SU-DHL-6 (cell line): ENCODE data around the gene SCN5A.

Source experiments
- H2AFZ ChIP-seq: fragments of 200-600 bp; sonication (generic); 2 replicates; pipeline ENCODE4 v1.6.1; 2014; ENCODE audit warnings: low read depth, mild to moderate bottlenecking, moderate library complexity, mixed read lengths, antibody characterized with exemption, low read length; ENCODE audit not compliant: severe bottlenecking
- H3F3A ChIP-seq: fragments of 200-600 bp; shearing (Covaris generic); 2 replicates; pipeline ENCODE4 v1.6.0; 2016; ENCODE audit warnings: antibody characterized with exemption, mild to moderate bottlenecking; ENCODE audit not compliant: insufficient read depth
- H3K27ac ChIP-seq: fragments of 200-600 bp; sonication (generic); 2 replicates; pipeline ENCODE4 v1.5.1; 2016; ENCODE audit warnings: low read depth, mild to moderate bottlenecking, low read length, moderate library complexity, mixed read lengths
- H3K27me3 ChIP-seq: fragments of 200-600 bp; sonication (generic), shearing (Covaris generic); 2 replicates; pipeline ENCODE4 v1.6.0; 2014; ENCODE audit warnings: mild to moderate bottlenecking, low read length
- H3K36me3 ChIP-seq: fragments of 200-600 bp; sonication (generic); 2 replicates; pipeline ENCODE4 v1.6.1; 2014; ENCODE audit warnings: mild to moderate bottlenecking, low read length, mixed read lengths
- H3K4me2 ChIP-seq: fragments of 300-600, 200-600 bp; shearing (Covaris generic), sonication (generic); 2 replicates; pipeline ENCODE4 v1.6.0; 2014; ENCODE audit warnings: low read length, low read depth, mild to moderate bottlenecking; ENCODE audit not compliant: poor library complexity, severe bottlenecking
- H3K4me3 ChIP-seq: fragments of 200-600 bp; sonication (generic); 2 replicates; pipeline ENCODE4 v1.5.1; 2014; ENCODE audit warnings: antibody characterized with exemption, low read length, mild to moderate bottlenecking, mixed read lengths; ENCODE audit not compliant: insufficient read depth, poor library complexity, severe bottlenecking
- H3K79me2 ChIP-seq: fragments of 200-600 bp; sonication (generic); 2 replicates; pipeline ENCODE4 v1.6.1; 2014; ENCODE audit warnings: mild to moderate bottlenecking, low read length, moderate library complexity; ENCODE audit not compliant: insufficient read depth
- H3K9ac ChIP-seq: fragments of 200-600 bp; sonication (generic); 2 replicates; pipeline ENCODE4 v1.7.0; 2014; ENCODE audit warnings: mild to moderate bottlenecking, low read length
- H3K9me2 ChIP-seq: fragments of 200-600 bp; sonication (generic); replicated peaks from 2 replicates; pipeline ENCODE4 v1.6.1; 2014; ENCODE audit warnings: low read length; ENCODE audit not compliant: insufficient read depth
- H3K9me3 ChIP-seq: fragments of 200-600 bp; sonication (generic); 2 replicates; pipeline ENCODE4 v1.6.1; 2014; ENCODE audit warnings: low read length, mixed read lengths; ENCODE audit not compliant: insufficient read depth
- H4K20me1 ChIP-seq: fragments of 200-600 bp; sonication (generic); 2 replicates; pipeline ENCODE4 v1.6.1; 2014; ENCODE audit warnings: low read depth, mild to moderate bottlenecking, antibody characterized with exemption, low read length, moderate library complexity, mixed read lengths
- EZH2phosphoT487 ChIP-seq: fragments of 200-600 bp; sonication (generic), shearing (Covaris generic); conservative IDR thresholded peaks from 2 replicates; pipeline ENCODE4 v1.6.1; 2018; ENCODE audit warnings: mild to moderate bottlenecking, antibody characterized with exemption, low read length, moderate library complexity, mixed read lengths
- TF ChIP-seq, protein P1 (sequence below): fragments of 200-600 bp; sonication (generic); IDR thresholded peaks from one replicate; pipeline ENCODE4 v1.5.1; 2017; ENCODE audit warnings: antibody characterized with exemption, mild to moderate bottlenecking, low read length, moderate library complexity; ENCODE audit not compliant: insufficient read depth, poor library complexity, severe bottlenecking

Gene SCN5A

DNA sequence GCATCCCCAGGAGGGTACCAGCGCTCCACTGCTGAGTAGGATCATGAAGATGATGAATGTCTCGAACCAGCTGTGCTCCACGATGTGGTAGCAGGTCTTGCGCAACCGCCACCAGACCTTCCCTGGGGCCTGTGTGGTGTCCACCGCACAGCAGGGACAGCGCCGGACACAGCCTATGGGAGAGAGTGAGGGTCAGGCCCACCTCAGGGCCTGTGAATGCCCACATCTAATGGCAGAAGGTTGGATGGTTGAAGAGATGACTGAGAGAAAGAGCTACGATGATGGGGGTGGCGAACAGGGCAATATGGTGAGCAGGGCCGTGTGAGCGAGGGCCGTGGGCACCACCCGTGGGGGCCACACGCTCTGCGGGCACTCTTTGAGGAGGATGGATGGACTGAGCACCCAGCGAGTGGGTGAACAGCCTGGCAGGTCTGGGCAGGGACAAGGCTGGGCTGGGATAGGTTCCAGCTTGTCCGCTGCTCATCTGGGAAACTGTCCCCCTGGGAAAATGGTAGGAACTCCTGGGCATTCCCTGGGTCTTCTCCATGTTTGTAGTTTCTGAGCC is 74.1 kb downstream of the SCN5A start:
- H3K9me3 ChIP-seq, result no peaks in the 10 kb centered on the region
- H3F3A ChIP-seq, result no peaks in the 10 kb centered on the region
- no peaks in the 10 kb centered on the region for H3K36me3 ChIP-seq
- no peaks in the 10 kb centered on the region for H4K20me1 ChIP-seq
- TF ChIP-seq EZH2phosphoT487, result no peak
- TF ChIP-seq, protein P1, sequence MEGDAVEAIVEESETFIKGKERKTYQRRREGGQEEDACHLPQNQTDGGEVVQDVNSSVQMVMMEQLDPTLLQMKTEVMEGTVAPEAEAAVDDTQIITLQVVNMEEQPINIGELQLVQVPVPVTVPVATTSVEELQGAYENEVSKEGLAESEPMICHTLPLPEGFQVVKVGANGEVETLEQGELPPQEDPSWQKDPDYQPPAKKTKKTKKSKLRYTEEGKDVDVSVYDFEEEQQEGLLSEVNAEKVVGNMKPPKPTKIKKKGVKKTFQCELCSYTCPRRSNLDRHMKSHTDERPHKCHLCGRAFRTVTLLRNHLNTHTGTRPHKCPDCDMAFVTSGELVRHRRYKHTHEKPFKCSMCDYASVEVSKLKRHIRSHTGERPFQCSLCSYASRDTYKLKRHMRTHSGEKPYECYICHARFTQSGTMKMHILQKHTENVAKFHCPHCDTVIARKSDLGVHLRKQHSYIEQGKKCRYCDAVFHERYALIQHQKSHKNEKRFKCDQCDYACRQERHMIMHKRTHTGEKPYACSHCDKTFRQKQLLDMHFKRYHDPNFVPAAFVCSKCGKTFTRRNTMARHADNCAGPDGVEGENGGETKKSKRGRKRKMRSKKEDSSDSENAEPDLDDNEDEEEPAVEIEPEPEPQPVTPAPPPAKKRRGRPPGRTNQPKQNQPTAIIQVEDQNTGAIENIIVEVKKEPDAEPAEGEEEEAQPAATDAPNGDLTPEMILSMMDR, result no peak
- H3K9me2 ChIP-seq, result no peaks in the 10 kb centered on the region
- H3K9ac ChIP-seq, result no peak overlapping the region
- H3K4me3 ChIP-seq, result no peak overlapping the region
- no peak overlapping the region for H3K27ac ChIP-seq
- H3K4me2 ChIP-seq, result no peak overlapping the region
- no peak overlapping the region for H2AFZ ChIP-seq
- no peaks in the 10 kb centered on the region for H3K79me2 ChIP-seq
- H3K27me3 ChIP-seq, result no peaks in the 10 kb centered on the region

DNA sequence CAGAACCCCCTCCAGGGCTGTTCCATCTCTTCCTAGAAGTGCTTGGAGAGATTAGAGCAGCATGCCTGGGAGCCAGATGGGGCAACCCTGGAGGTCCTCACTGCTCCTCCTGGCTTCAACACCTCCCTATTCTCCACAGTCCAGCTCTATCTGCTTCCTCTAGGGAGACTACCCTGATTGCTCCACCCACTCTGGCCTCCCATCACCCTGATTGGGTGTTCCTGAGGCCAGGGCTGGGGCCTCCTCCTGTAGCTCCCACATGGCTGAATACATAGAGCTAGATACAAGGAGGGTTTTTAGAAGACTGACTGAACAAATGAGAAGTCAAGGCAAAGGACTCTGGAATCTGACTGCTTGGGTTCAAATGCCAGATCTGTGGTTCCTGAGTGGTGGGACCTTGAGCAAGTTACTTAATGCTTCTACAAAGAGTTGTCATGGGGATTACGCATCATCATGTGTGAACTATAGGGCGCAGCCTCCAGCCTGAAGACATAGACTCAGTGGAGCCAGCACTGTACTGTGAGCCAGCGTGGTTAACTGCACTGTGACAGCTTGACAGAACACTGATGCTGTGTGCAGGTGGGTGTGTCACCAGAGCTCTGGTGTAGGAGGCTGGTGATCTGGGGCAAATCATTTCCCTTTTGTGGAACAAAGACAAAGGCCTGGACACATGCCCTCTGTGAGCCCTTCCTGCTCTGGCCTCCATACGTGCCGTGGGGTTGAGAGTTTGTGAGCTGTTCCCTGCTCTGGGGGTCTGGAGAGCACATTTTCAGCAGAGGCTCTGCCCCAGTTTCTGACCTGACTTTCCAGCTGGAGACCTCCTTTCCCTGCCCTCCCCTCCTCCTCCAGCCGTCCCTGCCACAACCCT is 74.8 kb downstream of the SCN5A start:
- no peaks in the 10 kb centered on the region for H4K20me1 ChIP-seq

DNA sequence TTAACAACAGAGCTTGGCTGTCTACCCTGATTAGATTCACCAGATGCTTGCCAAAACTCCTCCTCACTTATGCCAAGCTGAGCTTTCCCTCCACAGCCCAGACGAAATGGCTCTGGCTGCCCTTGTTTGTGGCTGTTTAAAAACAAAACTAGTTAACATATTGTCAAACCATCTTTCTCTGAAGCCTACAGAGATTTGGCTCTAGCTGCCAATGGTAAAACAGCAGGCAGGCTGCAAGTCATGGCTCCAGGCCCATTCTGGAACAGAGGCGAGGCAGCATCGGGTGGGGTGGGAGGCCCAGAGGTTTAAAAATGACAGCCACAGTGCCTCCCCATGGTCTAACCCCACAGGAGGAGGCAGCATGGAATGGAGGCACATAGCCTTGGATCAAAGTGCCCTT is 75.9 kb downstream of the SCN5A start:
- Histone ChIP-seq H3F3A (no peaks in the 10 kb centered on the region), H3K27me3 (no peaks in the 10 kb centered on the region), H3K9ac (no peak overlapping the region), H3K79me2 (no peaks in the 10 kb centered on the region), H3K4me2 (no peak overlapping the region), H4K20me1 (no peaks in the 10 kb centered on the region), H3K27ac (no peak overlapping the region), H3K9me3 (no peaks in the 10 kb centered on the region), H3K9me2 (no peaks in the 10 kb centered on the region), H3K4me3 (no peak overlapping the region), H3K36me3 (no peaks in the 10 kb centered on the region), H2AFZ (no peak overlapping the region)
- TF ChIP-seq, protein P1, result no peak
- TF ChIP-seq EZH2phosphoT487, result no peak

More for the DNA sequence above, 74.8 kb downstream of the SCN5A start:
- Histone ChIP-seq H2AFZ (no peak overlapping the region), H3K27me3 (no peaks in the 10 kb centered on the region), H3F3A (no peaks in the 10 kb centered on the region), H3K9me2 (no peaks in the 10 kb centered on the region), H3K36me3 (no peaks in the 10 kb centered on the region), H3K4me2 (no peak overlapping the region), H3K9ac (no peak overlapping the region), H3K4me3 (no peak overlapping the region), H3K79me2 (no peaks in the 10 kb centered on the region), H3K27ac (no peak overlapping the region), H3K9me3 (no peaks in the 10 kb centered on the region)
- no peak for TF ChIP-seq EZH2phosphoT487

DNA sequence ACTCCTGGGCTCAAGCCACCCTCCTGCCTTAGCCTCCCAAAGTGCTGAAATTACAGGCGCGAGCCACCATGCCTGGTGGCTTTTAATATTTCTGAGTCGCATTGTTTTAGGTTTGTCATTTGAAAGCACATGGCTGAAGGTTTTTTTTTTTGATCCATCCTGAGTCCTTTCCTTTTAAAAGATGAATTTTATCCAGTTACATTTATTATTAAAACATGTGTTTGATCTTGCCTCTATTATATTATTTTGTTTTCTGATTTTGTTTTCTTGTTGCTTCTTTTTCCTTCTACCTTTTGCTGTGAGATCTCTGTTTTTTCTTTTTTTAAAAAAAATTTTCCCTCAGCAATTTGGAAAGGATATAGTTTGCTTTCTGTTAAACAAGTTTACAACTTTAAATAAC is 76.4 kb downstream of the SCN5A start:
- no peaks in the 10 kb centered on the region for H3F3A ChIP-seq
- H3K27me3 ChIP-seq, result no peaks in the 10 kb centered on the region
- no peaks in the 10 kb centered on the region for H4K20me1 ChIP-seq
- no peak overlapping the region for H3K27ac ChIP-seq
- H3K9ac ChIP-seq, result no peak overlapping the region
- no peak overlapping the region for H3K4me3 ChIP-seq
- H3K9me2 ChIP-seq, result no peaks in the 10 kb centered on the region
- H3K9me3 ChIP-seq, result no peaks in the 10 kb centered on the region
- TF ChIP-seq, protein P1, result no peak
- H3K79me2 ChIP-seq, result no peaks in the 10 kb centered on the region
- H3K36me3 ChIP-seq, result no peaks in the 10 kb centered on the region
- H2AFZ ChIP-seq, result no peak overlapping the region
- no peak overlapping the region for H3K4me2 ChIP-seq
